HepG2 (cell line): ENCODE data around the gene KLHDC1. TPM values are rescaled to one million over a fixed set of nuclear protein-coding genes. Genes with fewer than 3 reads are reported as not detected.
A peak's percentile ranks its signal among the peaks of the same experiment; 100 is the strongest.

Experiments
- ARNTL ChIP-seq: sonication (generic); formaldehyde crosslinking; IDR thresholded peaks from 2 replicates; pipeline ENCODE4 v1.4.0; 2020; ENCODE audit warnings: mild to moderate bottlenecking, missing genetic modification reagents
- ATF3 ChIP-seq: sonication (generic); formaldehyde crosslinking; IDR thresholded peaks from 2 replicates; pipeline ENCODE4 v1.4.0; 2020; ENCODE audit warnings: missing genetic modification reagents
- BCL3 ChIP-seq: sonication (generic); formaldehyde crosslinking; IDR thresholded peaks from 2 replicates; pipeline ENCODE4 v1.5.1; 2020; ENCODE audit warnings: mild to moderate bottlenecking, missing genetic modification reagents, moderate library complexity
- ERF ChIP-seq: IDR thresholded peaks from 2 replicates; pipeline ENCODE4 v1.6.1; 2018; ENCODE audit warnings: missing biosample characterization, missing genetic modification reagents
- HOXA7 ChIP-seq: sonication (generic); formaldehyde crosslinking; IDR thresholded peaks from 2 replicates; pipeline ENCODE4 v1.8.1; 2022; ENCODE audit warnings: mild to moderate bottlenecking, missing genetic modification reagents, moderate library complexity
- PHF5A ChIP-seq: IDR thresholded peaks from one replicate; pipeline ENCODE4 v1.6.1; 2018; ENCODE audit warnings: low read depth, missing genetic modification reagents; ENCODE audit not compliant: unreplicated experiment
- RXRB ChIP-seq: IDR thresholded peaks from 2 replicates; pipeline ENCODE4 v1.6.1; 2016; ENCODE audit warnings: borderline replicate concordance, missing genetic modification reagents, missing compliant biosample characterization
- SMARCC2 ChIP-seq: fragments of 450-650 bp; IDR thresholded peaks from 2 replicates; pipeline ENCODE4 v1.6.1; 2017; ENCODE audit warnings: antibody characterized with exemption, mild to moderate bottlenecking
- SMARCE1 ChIP-seq: fragments of 450-650 bp; IDR thresholded peaks from 2 replicates; pipeline ENCODE4 v1.6.1; 2017; ENCODE audit warnings: borderline replicate concordance
- SP4 ChIP-seq: sonication (generic); formaldehyde crosslinking; IDR thresholded peaks from 2 replicates; pipeline ENCODE4 v1.8.1; 2023; ENCODE audit warnings: mild to moderate bottlenecking, missing genetic modification reagents
- TFDP1 ChIP-seq: IDR thresholded peaks from 2 replicates; pipeline ENCODE4 v1.6.1; 2016; ENCODE audit warnings: missing compliant biosample characterization, missing genetic modification reagents, borderline replicate concordance
- ZBTB7B ChIP-seq: sonication (generic); formaldehyde crosslinking; IDR thresholded peaks from 2 replicates; pipeline ENCODE4 v1.4.0; 2020; ENCODE audit warnings: missing genetic modification reagents
- ZNF124 ChIP-seq: sonication (generic); formaldehyde crosslinking; IDR thresholded peaks from 2 replicates; pipeline ENCODE4 v1.4.0; 2020; ENCODE audit warnings: missing genetic modification reagents
- ZNF407 ChIP-seq: sonication (generic); formaldehyde crosslinking; IDR thresholded peaks from one replicate; pipeline ENCODE4 v1.5.1; 2020; ENCODE audit warnings: mild to moderate bottlenecking, missing genetic modification reagents; ENCODE audit errors: not compliant biosample characterization
- ZSCAN9 ChIP-seq: IDR thresholded peaks from 2 replicates; pipeline ENCODE4 v1.6.1; 2016; ENCODE audit warnings: borderline replicate concordance
- polyA plus RNA-seq, 8 experiments: library from polyadenylated mRNA; depleted of rRNA in 3 of 8; stranded (reverse) in 7 of 8; unstranded in 1 of 8; fragments of >200 nt; fragmentation: Illumina TruSeq in 4 of 8; extraction: Trizol in 4 of 8; gene quantifications; 2 replicates each; pipeline versions ENCODE4 v1.2.1 to v1.2.3, GENCODE V29; 2011 to 2016; ENCODE audit warnings: low read depth in 4 of 8, missing spikeins in 1 of 8, mixed read lengths in 1 of 8; ENCODE audit not compliant: insufficient read depth in 1 of 8
- total RNA-seq, 5 experiments: library from RNA; depleted of rRNA; stranded (reverse); fragments of >200 nt; fragmentation: Illumina TruSeq; extraction: Trizol; gene quantifications; 2 replicates each; pipeline ENCODE4 v1.2.3, GENCODE V29; 2016; ENCODE audit warnings: low read depth in 1 of 5

The KLHDC1 gene
- total and polyA plus RNA-seq, 2 of the 13 experiments (the other 11 are each of a cell fraction or from before 2014, with no cell fraction given): 0.11 TPM; not detected in 1

GRCh38 chr14:49768301-49769121 lies 75.6 kb downstream of the KLHDC1 start (continued):
- no peak; the same call in none of the 2 replicates for TF ChIP-seq RXRB
- TF ChIP-seq HOXA7 (CRISPR knock-in tag): no peak
- no peak for TF ChIP-seq TFDP1 (CRISPR knock-in tag)
- TF ChIP-seq ERF (CRISPR knock-in tag): 0 out of 2 replicates have a peak, but pooled peaks have one; percentile 12
- TF ChIP-seq PHF5A (CRISPR knock-in tag): no peak
- TF ChIP-seq SMARCC2: no peak
- TF ChIP-seq ZNF407 (CRISPR knock-in tag): peak; percentile 10
- TF ChIP-seq ZNF124: no peak
- TF ChIP-seq ZBTB7B (CRISPR knock-in tag): no peak; the same call in none of the 2 replicates
- no peak for TF ChIP-seq ATF3 (CRISPR knock-in tag)
- TF ChIP-seq SP4 (CRISPR knock-in tag): no peak
- TF ChIP-seq SMARCE1: no peak
- TF ChIP-seq ZSCAN9 (CRISPR knock-in tag): no peak
- TF ChIP-seq BCL3 (CRISPR knock-in tag): no peak
- no peak for TF ChIP-seq ARNTL (CRISPR knock-in tag)
